GM08714 (cell line): ENCODE results near the gene ABHD15.

Experiments used
- H3K4me3 ChIP-seq: fragments of 200-500 bp; sonication (Bioruptor generic); 2 replicates; pipeline ENCODE4 v1.5.1; 2014; ENCODE audit warnings: mild to moderate bottlenecking, low read length, inconsistent platforms
- ZNF274 ChIP-seq: IDR thresholded peaks from 2 replicates; pipeline ENCODE4 v1.6.1; 2012; ENCODE audit warnings: mild to moderate bottlenecking, low read depth, low read length

The ABHD15 gene

GRCh38 chr17:29589524-29590410 is 22.9 kb upstream of the ABHD15 start, which contains the start of gene GIT1:
GIT1 (minus strand) TSS chr17:29589648; CDS start chr17:29589378, 270 bp downstream.
- H3K4me3 ChIP-seq = peak within 1 kb of the TSS; percentile 61
- TF ChIP-seq ZNF274 = no peak

DNA sequence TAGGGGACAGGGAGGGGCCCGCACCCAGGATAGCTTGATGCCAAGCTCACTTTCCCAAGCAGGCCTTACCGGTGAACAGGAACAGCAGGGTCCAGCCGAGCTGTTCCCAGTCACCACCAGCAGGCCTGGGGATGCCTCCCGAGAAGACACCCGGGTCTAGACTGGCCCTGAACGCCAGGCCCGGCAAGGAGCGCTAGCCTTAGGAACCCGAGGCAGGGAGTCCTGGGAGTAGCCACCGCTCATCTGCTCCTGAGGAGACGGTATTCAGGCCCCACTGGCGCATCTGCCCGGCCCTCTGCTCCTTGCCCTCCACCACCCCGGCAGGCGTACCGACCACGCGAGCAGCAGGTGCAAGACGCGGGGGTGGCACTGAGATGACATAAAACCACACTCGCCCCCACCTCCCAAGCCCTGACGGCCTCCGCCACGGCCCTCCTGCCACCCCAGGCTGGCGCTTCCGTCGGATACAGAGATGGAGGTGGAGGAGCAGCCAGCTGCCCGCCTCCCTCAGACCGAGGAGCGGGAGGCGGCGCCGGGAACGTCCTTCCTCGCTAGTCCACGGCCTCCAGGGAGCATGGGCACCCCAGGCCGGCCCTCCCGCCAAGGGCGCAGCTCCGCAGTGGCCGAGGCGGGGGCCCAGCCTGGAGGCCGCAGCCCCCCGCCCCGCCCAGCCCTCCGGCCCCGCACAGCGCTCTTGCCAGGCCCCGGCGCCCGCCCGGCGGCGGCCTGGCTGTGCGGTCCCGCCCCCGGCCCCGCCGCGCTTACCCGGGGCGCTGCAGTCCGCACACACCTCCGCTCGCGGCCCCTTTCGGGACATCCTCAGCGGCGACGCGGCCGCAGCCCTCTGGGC is 21.9 kb upstream of the ABHD15 start:
- H3K4me3 ChIP-seq = peak overlapping the region; percentile 61
- TF ChIP-seq ZNF274 = no peak

- H3K4me3 ChIP-seq = peak overlapping the region; percentile 61
- no peak for TF ChIP-seq ZNF274
These were observed 21.3 kb upstream of the ABHD15 start for GRCh38 chr17:29588017-29588561.

GRCh38 chr17:29587591-29587990 is 20.8 kb upstream of the ABHD15 start:
- no peak overlapping the region for H3K4me3 ChIP-seq

DNA sequence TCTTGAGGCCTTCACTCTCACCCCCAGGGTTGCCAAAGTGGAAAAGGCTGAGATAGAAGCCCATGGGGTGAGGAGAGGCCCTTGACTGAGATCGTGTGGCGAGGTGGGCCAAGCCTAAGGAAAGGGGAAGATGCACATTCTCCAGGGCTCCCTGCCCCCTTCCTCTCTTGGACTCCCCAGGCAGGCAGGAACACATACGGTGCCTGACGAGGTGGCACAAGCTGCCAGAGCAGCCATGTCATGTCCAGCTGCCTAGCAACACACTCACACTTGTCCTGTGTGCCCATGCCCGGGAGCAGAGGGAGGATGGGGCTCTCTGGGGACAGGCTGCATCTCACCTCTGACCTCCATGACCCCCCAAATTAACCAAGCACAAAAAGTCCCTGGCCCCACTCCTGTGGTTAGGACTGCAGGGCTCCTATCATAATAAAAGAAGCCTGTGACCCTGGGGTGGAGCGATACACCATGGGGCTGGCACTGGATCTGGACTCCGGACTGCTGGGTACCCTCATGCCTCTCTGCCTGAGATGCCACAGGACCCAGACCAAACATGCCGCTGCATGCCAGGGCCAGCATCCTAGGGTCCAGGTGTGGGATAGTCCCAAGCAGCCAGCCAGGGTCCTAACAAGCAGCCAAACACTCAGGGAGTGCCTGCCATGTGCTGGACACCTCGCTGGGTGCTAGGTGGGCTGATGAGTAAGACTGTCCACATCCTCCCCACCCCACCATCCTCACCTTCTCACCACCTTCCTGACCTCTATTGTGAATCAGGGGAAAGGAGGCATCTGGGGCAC is 20.0 kb upstream of the ABHD15 start:
- H3K4me3 ChIP-seq = no peak overlapping the region
- no peak for TF ChIP-seq ZNF274

More at GRCh38 chr17:29587591-29587990, 20.8 kb upstream of the ABHD15 start:
- TF ChIP-seq ZNF274 = no peak

DNA sequence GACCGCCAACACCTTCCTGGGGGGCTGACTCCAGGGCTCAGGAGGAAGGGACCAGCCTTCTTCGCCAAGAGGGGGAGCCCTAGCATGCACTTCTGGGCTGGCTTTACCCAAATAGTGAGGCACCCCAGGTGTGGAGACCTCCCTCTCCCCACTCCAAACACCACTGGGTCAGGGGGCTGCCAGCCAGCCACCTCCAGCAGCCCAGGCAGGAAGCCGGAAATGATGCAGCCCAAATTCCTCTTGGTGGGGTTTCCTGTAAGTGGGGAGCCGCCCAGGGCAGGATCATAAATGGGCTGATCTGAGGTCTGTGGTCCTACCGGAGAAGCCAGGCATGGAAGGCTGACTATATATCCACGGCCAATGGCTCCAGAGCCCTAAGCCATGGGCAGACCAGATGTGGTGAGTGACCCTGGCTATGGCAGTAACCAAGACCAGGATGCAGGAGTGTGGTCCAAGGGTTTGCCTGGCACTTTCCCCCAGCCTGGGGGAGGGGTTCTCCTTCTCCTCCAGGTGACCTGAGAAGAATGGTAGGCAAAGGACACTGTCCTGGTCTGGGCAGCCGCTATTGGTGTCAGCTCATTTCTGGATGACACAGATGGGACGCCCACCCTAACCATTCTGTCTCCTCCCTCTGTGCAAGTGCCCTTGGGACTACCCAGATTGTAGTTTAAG is 18.4 kb upstream of the ABHD15 start:
- no peak for TF ChIP-seq ZNF274
- H3K4me3 ChIP-seq = no peak overlapping the region

DNA sequence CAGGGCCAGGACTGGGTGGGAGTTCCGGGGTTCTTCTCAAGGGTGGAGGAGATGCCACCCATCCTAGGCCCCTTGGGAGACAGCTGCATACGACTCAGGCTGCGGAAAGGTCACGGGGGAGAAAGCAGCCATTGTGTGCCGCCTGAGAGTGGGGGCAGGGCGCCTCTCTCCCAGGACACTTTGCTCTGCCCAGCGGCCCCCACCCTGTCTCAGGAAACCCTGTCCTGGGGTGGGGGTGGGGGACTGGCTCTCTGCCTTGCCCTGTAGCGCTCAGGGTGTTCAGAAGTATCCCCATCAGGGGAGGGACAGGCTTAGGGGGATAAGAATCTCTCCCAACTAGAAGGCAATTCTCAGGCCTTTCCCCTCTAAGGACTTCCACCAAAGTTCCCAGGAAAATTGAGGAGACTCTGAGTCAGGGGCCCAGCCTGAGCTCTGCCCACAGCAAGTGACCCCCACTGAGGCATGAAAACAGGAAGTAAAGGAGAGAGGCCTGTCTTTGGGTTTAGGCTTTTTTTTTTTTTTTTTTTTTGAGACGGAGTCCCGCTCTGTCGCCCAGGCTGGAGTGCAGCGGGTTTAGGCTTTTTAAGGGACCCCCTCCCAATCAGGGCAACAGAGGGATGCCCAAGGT is 17.7 kb upstream of the ABHD15 start:
- TF ChIP-seq ZNF274 = no peak
- no peak overlapping the region for H3K4me3 ChIP-seq

GRCh38 chr17:29583324-29584248 is 16.7 kb upstream of the ABHD15 start:
- H3K4me3 ChIP-seq = no peak overlapping the region
- no peak for TF ChIP-seq ZNF274

- TF ChIP-seq ZNF274 = no peak
- H3K4me3 ChIP-seq = no peak overlapping the region
These were observed 15.9 kb upstream of the ABHD15 start for GRCh38 chr17:29582772-29583171.

DNA sequence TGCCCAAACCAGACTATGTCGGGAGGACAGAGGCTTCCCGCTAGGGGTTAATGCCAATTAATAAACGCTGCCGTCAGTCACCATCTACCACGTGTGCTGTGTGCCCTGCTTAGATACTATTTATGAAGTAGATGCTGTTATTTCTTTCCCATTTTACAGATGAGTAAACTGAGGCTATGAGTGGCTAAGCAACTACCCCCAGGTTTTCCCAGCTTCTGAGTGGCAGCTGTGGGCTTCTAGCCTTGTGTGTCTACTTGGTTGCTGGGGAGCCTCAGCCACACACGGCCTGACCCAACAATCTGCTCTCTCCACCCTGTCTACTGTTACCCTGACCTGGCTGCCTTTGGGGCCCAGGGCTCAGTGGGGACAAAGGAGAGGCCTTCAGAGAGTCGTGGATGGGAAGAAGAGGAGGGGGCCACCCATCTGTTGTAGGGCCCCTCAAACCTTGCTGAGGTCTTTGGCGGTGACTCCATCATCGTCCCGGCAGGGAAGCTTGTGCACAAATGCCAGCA is 15.5 kb upstream of the ABHD15 start:
- TF ChIP-seq ZNF274 = no peak
- H3K4me3 ChIP-seq = no peak overlapping the region

- TF ChIP-seq ZNF274 = no peak
- no peak overlapping the region for H3K4me3 ChIP-seq
These were observed 14.9 kb upstream of the ABHD15 start for GRCh38 chr17:29581583-29582253.
